ENCODE data around the gene BRI3.

- TF ChIP-seq, protein P1, sequence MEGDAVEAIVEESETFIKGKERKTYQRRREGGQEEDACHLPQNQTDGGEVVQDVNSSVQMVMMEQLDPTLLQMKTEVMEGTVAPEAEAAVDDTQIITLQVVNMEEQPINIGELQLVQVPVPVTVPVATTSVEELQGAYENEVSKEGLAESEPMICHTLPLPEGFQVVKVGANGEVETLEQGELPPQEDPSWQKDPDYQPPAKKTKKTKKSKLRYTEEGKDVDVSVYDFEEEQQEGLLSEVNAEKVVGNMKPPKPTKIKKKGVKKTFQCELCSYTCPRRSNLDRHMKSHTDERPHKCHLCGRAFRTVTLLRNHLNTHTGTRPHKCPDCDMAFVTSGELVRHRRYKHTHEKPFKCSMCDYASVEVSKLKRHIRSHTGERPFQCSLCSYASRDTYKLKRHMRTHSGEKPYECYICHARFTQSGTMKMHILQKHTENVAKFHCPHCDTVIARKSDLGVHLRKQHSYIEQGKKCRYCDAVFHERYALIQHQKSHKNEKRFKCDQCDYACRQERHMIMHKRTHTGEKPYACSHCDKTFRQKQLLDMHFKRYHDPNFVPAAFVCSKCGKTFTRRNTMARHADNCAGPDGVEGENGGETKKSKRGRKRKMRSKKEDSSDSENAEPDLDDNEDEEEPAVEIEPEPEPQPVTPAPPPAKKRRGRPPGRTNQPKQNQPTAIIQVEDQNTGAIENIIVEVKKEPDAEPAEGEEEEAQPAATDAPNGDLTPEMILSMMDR (IDR thresholded peaks at IDR 0.05): peak in 7 of 12 donors; percentile 12 to 59 (median 43)
- peak in 1 of 2 donors; percentile 93 for TF ChIP-seq POLR2A (IDR thresholded peaks at IDR 0.05)
Measured at GRCh38 chr7:98280791-98281756, at the start of gene BRI3.

Data from heart left ventricle (tissue), 13 donors.